K562 (cell line): ENCODE data around the gene HTRA3. TPM values are rescaled to one million over a fixed set of nuclear protein-coding genes. Genes with fewer than 3 reads are reported as not detected.

ENCODE experiments used
- ATAC-seq: fragments of 200-7000 bp; cut with Tn5 transposase; 3 replicates; pipeline ENCODE4 v1.9.1; 2020; ENCODE audit warnings: moderate library complexity
- BruUV-seq: library from RNA; stranded (reverse); fragments of 400-500 nt; replicated peaks from 2 replicates; lab custom pipeline; 2021; lab: Mats Ljungman, UMichigan
- CTCF ChIA-PET: fragments of 300-600 bp; formaldehyde crosslinking; extraction: SDS; loops from one replicate; lab custom pipeline; 2021; ENCODE audit warnings: low intra/inter-chr PET ratio; lab: Yijun Ruan, JAX
- POLR2A ChIA-PET: fragments of 300-600, 350-650 bp; sonication (Branson Sonifier 250); formaldehyde crosslinking; extraction: SDS; loops from one replicate; lab custom pipeline; 2021; ENCODE audit warnings: antibody characterized with exemption, inconsistent platforms; lab: Yijun Ruan, JAX
- DNase-seq, 4 experiments: peaks; one replicate each; pipeline versions ENCODE4 v3.0.0 to v3.0.0-alpha.2; 2011 to 2018; ENCODE audit warnings: low spot score in 3 of 4, mixed read lengths in 3 of 4; ENCODE audit errors: extremely low read depth in 1 of 4
- FAIRE-seq: peaks from 2 replicates; lab custom pipeline; 2011; peaks lifted over from hg19 to GRCh38; lab: Jason Lieb, UNC
- H2AFZ ChIP-seq: 2 replicates; pipeline ENCODE4 v1.6.0; 2011; ENCODE audit warnings: low read depth, low read length, control low read depth, inconsistent platforms
- H3K27ac ChIP-seq: fragments of 200-600 bp; 3 replicates; pipeline ENCODE4 v1.8.0; 2011; ENCODE audit warnings: low read depth, mild to moderate bottlenecking, control low read depth, inconsistent platforms, low read length, moderate library complexity, mixed read lengths; ENCODE audit errors: extremely low read depth
- H3K27me3 ChIP-seq, 2 experiments: fragments of 300-600 bp in 1 of 2; 2 replicates in 1 of 2; 3 replicates in 1 of 2; pipeline versions ENCODE4 v1.6.0 to v1.8.0; 2011; ENCODE audit warnings: inconsistent platforms in 2 of 2, low read length in 2 of 2, mild to moderate bottlenecking in 1 of 2, mixed read lengths in 1 of 2, moderate library complexity in 1 of 2; ENCODE audit not compliant: control insufficient read depth in 2 of 2, insufficient read depth in 2 of 2
- H3K36me3 ChIP-seq: fragments of 300-600 bp; 3 replicates; pipeline ENCODE4 v1.8.0; 2011; ENCODE audit warnings: mild to moderate bottlenecking, low read length, inconsistent platforms; ENCODE audit not compliant: control insufficient read depth, insufficient read depth
- H3K4me1 ChIP-seq, 2 experiments: fragments of 200-600 bp in 1 of 2; replicated peaks in 1 of 2; 2 replicates in 1 of 2; 3 replicates in 1 of 2; pipeline versions ENCODE4 v1.5.1 to v1.8.0; 2011; ENCODE audit warnings: inconsistent platforms in 2 of 2, low read length in 2 of 2, mild to moderate bottlenecking in 1 of 2, mixed read lengths in 1 of 2, moderate library complexity in 1 of 2; ENCODE audit not compliant: control insufficient read depth in 2 of 2, insufficient read depth in 2 of 2
- H3K4me2 ChIP-seq: 2 replicates; pipeline ENCODE4 v1.6.1; 2011; ENCODE audit warnings: low read length, control low read depth, inconsistent platforms, mixed read lengths; ENCODE audit not compliant: insufficient read depth
- H3K4me3 ChIP-seq: fragments of 200-600 bp; sonication (generic), shearing (Covaris generic); 2 replicates; pipeline ENCODE4 v1.5.1; 2016; ENCODE audit warnings: control low read depth, inconsistent platforms
- H3K79me2 ChIP-seq: fragments of 200-600 bp; 3 replicates; pipeline ENCODE4 v1.8.0; 2011; ENCODE audit warnings: low read length, inconsistent platforms; ENCODE audit not compliant: control insufficient read depth, insufficient read depth
- H3K9ac ChIP-seq, 2 experiments: 2 replicates each; pipeline versions ENCODE4 v1.6.0 to v1.6.1; 2011; ENCODE audit warnings: low read depth in 2 of 2, low read length in 2 of 2, control low read depth in 1 of 2, inconsistent platforms in 1 of 2, mild to moderate bottlenecking in 1 of 2, mixed read lengths in 1 of 2; ENCODE audit not compliant: insufficient read depth in 1 of 2
- H3K9me1 ChIP-seq: one replicate; pipeline ENCODE4 v1.6.0; 2011; ENCODE audit warnings: inconsistent platforms, mild to moderate bottlenecking, low read length, moderate library complexity; ENCODE audit not compliant: control insufficient read depth, insufficient read depth
- H3K9me3 ChIP-seq: replicated peaks from 2 replicates; pipeline ENCODE4 v1.5.1; 2011; ENCODE audit warnings: low read depth, low read length, inconsistent platforms; ENCODE audit not compliant: control insufficient read depth, insufficient read depth
- H4K20me1 ChIP-seq: replicated peaks from 2 replicates; pipeline ENCODE4 v1.6.1; 2011; ENCODE audit warnings: low read length, inconsistent platforms, mixed read lengths; ENCODE audit not compliant: control insufficient read depth, insufficient read depth
- BRCA1 ChIP-seq, 2 experiments: fragments of 450-650 bp in 1 of 2; sonication (generic) in 1 of 2; formaldehyde crosslinking in 1 of 2; IDR thresholded peaks; 2 replicates each; pipeline versions ENCODE4 v1.5.0 to v1.6.1; 2017 to 2020; ENCODE audit warnings: mild to moderate bottlenecking in 1 of 2, missing genetic modification reagents in 1 of 2
- BRF1 ChIP-seq: IDR thresholded peaks from 3 replicates; pipeline ENCODE4 v1.6.1; 2011; ENCODE audit warnings: borderline replicate concordance, mild to moderate bottlenecking; ENCODE audit not compliant: insufficient read length; ENCODE audit errors: extremely low read depth
- CAMTA2 ChIP-seq: fragments of 250-450 bp; sonication (Bioruptor Pico); conservative IDR thresholded peaks from 2 replicates; pipeline ENCODE4 v1.5.1; 2022
- CREBBP ChIP-seq: IDR thresholded peaks from one replicate; pipeline ENCODE4 v1.6.1; 2012; ENCODE audit warnings: low read depth, mild to moderate bottlenecking, control low read depth, inconsistent platforms, low read length
- DMBX1 ChIP-seq: fragments of 250-450 bp; sonication (Bioruptor Pico); IDR thresholded peaks from 2 replicates; pipeline ENCODE4 v1.8.0; 2022; ENCODE audit warnings: inconsistent platforms, mild to moderate bottlenecking, moderate library complexity, borderline replicate concordance
- ELF2 ChIP-seq: fragments of 250-450 bp; sonication (Bioruptor Pico); IDR thresholded peaks from 2 replicates; pipeline ENCODE4 v1.5.0; 2021; ENCODE audit warnings: mild to moderate bottlenecking
- FOS ChIP-seq: IDR thresholded peaks from 3 replicates; pipeline ENCODE4 v1.6.1; 2011; ENCODE audit not compliant: insufficient read length; ENCODE audit errors: extremely low read depth
- FOSL1 ChIP-seq: fragments of 200-800 bp; sonication (Bioruptor generic); conservative IDR thresholded peaks from 2 replicates; pipeline ENCODE4 v1.6.1; 2016; ENCODE audit warnings: missing genetic modification characterization, missing compliant biosample characterization
- NFRKB ChIP-seq: fragments of 450-650 bp; IDR thresholded peaks from 2 replicates; pipeline ENCODE4 v1.6.1; 2016; ENCODE audit warnings: low read depth
- RBBP5 ChIP-seq: fragments of 200-600 bp; sonication (generic); IDR thresholded peaks from 2 replicates; pipeline ENCODE4 v1.6.1; 2012; ENCODE audit warnings: borderline replicate concordance, mild to moderate bottlenecking, low read length, control low read depth, inconsistent platforms; ENCODE audit not compliant: insufficient read depth, poor library complexity, severe bottlenecking
- SAFB ChIP-seq: fragments of 200-400 bp; formaldehyde crosslinking; IDR thresholded peaks from 2 replicates; pipeline ENCODE4 v1.6.1; 2017; ENCODE audit warnings: low read depth, low read length, borderline replicate concordance
- SP1 ChIP-seq: sonication (generic); formaldehyde crosslinking; IDR thresholded peaks from 2 replicates; pipeline ENCODE4 v1.8.1; 2022; ENCODE audit warnings: mild to moderate bottlenecking, missing genetic modification reagents
- TCFL5 ChIP-seq: fragments of 250-450 bp; sonication (Bioruptor Pico); conservative IDR thresholded peaks from 2 replicates; pipeline ENCODE4 v1.6.1; 2021; ENCODE audit warnings: mild to moderate bottlenecking, moderate library complexity, matching md5 sums
- TEAD1 ChIP-seq, 2 experiments: fragments of 450-650 bp in 1 of 2; sonication (generic) in 1 of 2; formaldehyde crosslinking; IDR thresholded peaks; 2 replicates each; pipeline versions ENCODE4 v1.4.0 to v1.8.0; 2020 to 2022; ENCODE audit warnings: mild to moderate bottlenecking in 2 of 2, missing genetic modification reagents in 1 of 2
- ZNF23 ChIP-seq: fragments of 250-450 bp; sonication (Bioruptor Pico); IDR thresholded peaks from 2 replicates; pipeline ENCODE4 v1.4.0; 2020; ENCODE audit warnings: mild to moderate bottlenecking
- ZNF695 ChIP-seq: fragments of 450-650 bp; formaldehyde crosslinking; IDR thresholded peaks from 2 replicates; pipeline ENCODE4 v1.4.0; 2020; ENCODE audit warnings: mild to moderate bottlenecking, moderate library complexity
- WGBS: fragments of 100-300 bp; shearing (Covaris generic); methylation state at CpG from one replicate; pipeline ENCODE4 v1.1.6; 2016; ENCODE audit warnings: low coverage, mixed read lengths; ENCODE audit not compliant: insufficient coverage; ENCODE audit errors: missing lambda C conversion rate; 5-methylcytosine and 5-hydroxymethylcytosine counted together
- in situ Hi-C: fragments of 300-500 bp; cut with MboI; formaldehyde crosslinking; loops from 4 replicates; pipeline ENCODE4 v1.15.0; 2018; ENCODE audit warnings: inconsistent platforms, mixed read lengths
- intact Hi-C: fragments of 100-400 bp; cut with micrococcal nuclease; formaldehyde crosslinking; loops from 2 replicates; pipeline ENCODE4 v1.14.2; 2022
- polyA plus RNA-seq, 8 experiments: library from polyadenylated mRNA; depleted of rRNA in 4 of 8; stranded (reverse) in 5 of 8; unstranded in 3 of 8; fragments of >200 nt; fragmentation: Nextera tagmentation in 2 of 8; fragmentation: Illumina TruSeq in 1 of 8; extraction: Ambion mirVana in 2 of 8; extraction: Trizol in 1 of 8; gene quantifications; 2 replicates each; pipeline versions ENCODE4 v1.2.1 to v1.2.3, GENCODE V29; 2011 to 2014; ENCODE audit warnings: inconsistent platforms in 1 of 8, missing spikeins in 1 of 8
- total RNA-seq, 7 experiments: library from RNA; depleted of rRNA in 6 of 7; stranded (reverse); fragments of >200 nt in 6 of 7; fragmentation: Illumina TruSeq in 2 of 7; extraction: Trizol in 2 of 7; gene quantifications; 2 replicates each; pipeline versions ENCODE4 v1.2.1 to v1.2.3, GENCODE V29; 2011 to 2021; ENCODE audit warnings: low replicate concordance in 1 of 7
- TF ChIP-seq, protein P1 (sequence below): fragments of 250-450 bp; sonication (Bioruptor Pico); IDR thresholded peaks from 2 replicates; pipeline ENCODE4 v1.8.0; 2021; ENCODE audit warnings: moderate library complexity, mild to moderate bottlenecking, inconsistent platforms
- TF ChIP-seq, protein P2 (sequence below): sonication (generic); IDR thresholded peaks from 2 replicates; pipeline ENCODE4 v1.6.1; 2016

HTRA3 gene
- total and polyA plus RNA-seq, 9 of the 15 experiments (the other 6 are each of a cell fraction or from before 2014, with no cell fraction given): 0.04 TPM; not detected in 8

DNA sequence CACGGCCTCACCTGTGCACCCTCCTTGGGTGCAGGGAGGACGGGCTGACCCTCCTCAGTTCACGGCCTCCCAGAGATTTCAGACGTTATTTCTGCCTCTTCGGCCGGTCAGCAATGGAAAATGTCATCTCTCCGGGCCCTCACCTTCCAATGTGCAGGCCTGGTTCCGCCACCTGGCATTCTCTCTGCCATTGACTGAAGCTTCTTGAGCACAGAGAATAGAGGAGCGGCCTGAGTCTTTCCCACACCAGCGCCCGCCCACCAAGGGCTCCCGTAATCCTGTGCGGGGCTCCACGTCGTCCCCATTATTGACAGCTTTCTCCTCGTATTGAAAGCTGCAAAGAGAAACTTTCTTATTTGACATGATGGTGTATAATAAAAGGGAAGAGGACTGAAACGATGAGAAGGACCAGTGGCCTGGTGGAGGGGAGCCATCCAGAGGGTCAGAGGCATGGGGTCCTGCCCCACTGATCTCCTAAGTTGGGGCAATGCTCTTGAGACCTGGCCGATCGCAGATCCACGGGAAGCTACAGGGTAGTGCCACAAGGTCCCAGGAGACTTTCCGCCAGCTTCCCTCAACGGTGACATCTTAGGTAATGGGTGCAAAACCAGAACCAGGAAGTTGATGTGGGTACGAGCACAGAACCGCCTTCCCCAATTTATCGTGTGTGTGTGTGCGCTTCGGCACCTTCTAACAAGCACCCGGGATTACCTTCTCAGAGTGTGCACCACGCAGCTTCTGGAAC lies 20.6 kb downstream of the HTRA3 start:
- Histone ChIP-seq H3K79me2 (no peaks in the 10 kb centered on the region), H3K36me3 (no peaks in the 10 kb centered on the region), H3K9me3 (no peaks in the 10 kb centered on the region), H3K4me2 (no peak overlapping the region), H3K9me1 (no peaks in the 10 kb centered on the region), H3K4me3 (no peak overlapping the region), H3K27ac (no peak overlapping the region), H3K4me1 (peaks cover 0 to 9% of the 10 kb centered on the region in 2 experiments; a peak in 2 of 5 replicates), H3K9ac (no peak overlapping the region), H4K20me1 (peaks cover 12% of the 10 kb centered on the region; the same call in 1 of the 2 replicates), H3K27me3 (peaks cover 2 to 64% of the 10 kb centered on the region in 2 experiments; a peak in 4 of 5 replicates), H2AFZ (no peak overlapping the region)
- ATAC-seq: no peak
- intact Hi-C loops: no loop called here
- in situ Hi-C loops: no loop called here
- CTCF ChIA-PET: no interaction called here
- WGBS: 23% methylated on average over 29 of the region's 29 CpGs
- no peak for DNase-seq
- POLR2A ChIA-PET: interaction anchor here (0.6 to 1.4 kb wide), 4 partner anchors 11 to 19 kb away, joined by 3 to 5 read pairs (median 3); no protein-coding TSS in a partner anchor
- BruUV-seq: no TSS peak
- no peak for FAIRE-seq
- no peak for TF ChIP-seq BRF1
- no peak for TF ChIP-seq DMBX1 (CRISPR knock-in tag)
- no peak for TF ChIP-seq FOSL1 (tag)
- TF ChIP-seq BRCA1 (IDR thresholded peaks at IDR 0.05): no peak
- no peak for TF ChIP-seq BRCA1 (CRISPR knock-in tag; IDR thresholded peaks at IDR 0.05)
- TF ChIP-seq NFRKB: no peak
- no peak for TF ChIP-seq RBBP5
- TF ChIP-seq ELF2 (CRISPR knock-in tag): no peak
- no peak for TF ChIP-seq TEAD1 (CRISPR knock-in tag; IDR thresholded peaks at IDR 0.05)
- TF ChIP-seq CAMTA2 (CRISPR knock-in tag): no peak
- TF ChIP-seq SAFB: no peak
- TF ChIP-seq TCFL5: no peak
- TF ChIP-seq, protein P1, sequence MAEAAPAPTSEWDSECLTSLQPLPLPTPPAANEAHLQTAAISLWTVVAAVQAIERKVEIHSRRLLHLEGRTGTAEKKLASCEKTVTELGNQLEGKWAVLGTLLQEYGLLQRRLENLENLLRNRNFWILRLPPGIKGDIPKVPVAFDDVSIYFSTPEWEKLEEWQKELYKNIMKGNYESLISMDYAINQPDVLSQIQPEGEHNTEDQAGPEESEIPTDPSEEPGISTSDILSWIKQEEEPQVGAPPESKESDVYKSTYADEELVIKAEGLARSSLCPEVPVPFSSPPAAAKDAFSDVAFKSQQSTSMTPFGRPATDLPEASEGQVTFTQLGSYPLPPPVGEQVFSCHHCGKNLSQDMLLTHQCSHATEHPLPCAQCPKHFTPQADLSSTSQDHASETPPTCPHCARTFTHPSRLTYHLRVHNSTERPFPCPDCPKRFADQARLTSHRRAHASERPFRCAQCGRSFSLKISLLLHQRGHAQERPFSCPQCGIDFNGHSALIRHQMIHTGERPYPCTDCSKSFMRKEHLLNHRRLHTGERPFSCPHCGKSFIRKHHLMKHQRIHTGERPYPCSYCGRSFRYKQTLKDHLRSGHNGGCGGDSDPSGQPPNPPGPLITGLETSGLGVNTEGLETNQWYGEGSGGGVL: no peak
- TF ChIP-seq, protein P2, sequence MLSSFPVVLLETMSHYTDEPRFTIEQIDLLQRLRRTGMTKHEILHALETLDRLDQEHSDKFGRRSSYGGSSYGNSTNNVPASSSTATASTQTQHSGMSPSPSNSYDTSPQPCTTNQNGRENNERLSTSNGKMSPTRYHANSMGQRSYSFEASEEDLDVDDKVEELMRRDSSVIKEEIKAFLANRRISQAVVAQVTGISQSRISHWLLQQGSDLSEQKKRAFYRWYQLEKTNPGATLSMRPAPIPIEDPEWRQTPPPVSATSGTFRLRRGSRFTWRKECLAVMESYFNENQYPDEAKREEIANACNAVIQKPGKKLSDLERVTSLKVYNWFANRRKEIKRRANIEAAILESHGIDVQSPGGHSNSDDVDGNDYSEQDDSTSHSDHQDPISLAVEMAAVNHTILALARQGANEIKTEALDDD: no peak
- TF ChIP-seq SP1 (CRISPR knock-in tag): no peak
- no peak for TF ChIP-seq ZNF23 (CRISPR knock-in tag)
- no peak for TF ChIP-seq CREBBP
- no peak for TF ChIP-seq FOS
- TF ChIP-seq ZNF695 (CRISPR knock-in tag): no peak
